Measurements from ENCODE around the gene RMDN3.

- no peak for TF ChIP-seq CTCF (IDR thresholded peaks at IDR 0.05)
- no peak for TF ChIP-seq POLR2A (IDR thresholded peaks at IDR 0.05)
Observed at GRCh38 chr15:40754574-40754882, 526 bp downstream of the RMDN3 start.
